Measurements from ENCODE around the gene MGARP. TPM values are rescaled to one million over a fixed set of nuclear protein-coding genes. Genes with fewer than 3 reads are reported as not detected.

Gene MGARP
- total RNA-seq, 1 donor from 2014 or later = 0.45 TPM

GRCh38 chr4:139246166-139246565, 33.9 kb downstream of the MGARP start:
- H3K4me3 ChIP-seq (ENCODE audit: insufficient read depth, low read depth, low read length) = no peak overlapping the region
- H3K9me3 ChIP-seq (ENCODE audit: insufficient read depth, low read depth, low read length) = no peaks in the 10 kb centered on the region
- TF ChIP-seq CTCF (IDR thresholded peaks at IDR 0.05; ENCODE audit: insufficient read depth, low read depth, low read length) = no peak
- TF ChIP-seq EZH2 (IDR thresholded peaks at IDR 0.05; ENCODE audit: insufficient read depth, low read length) = no peak
- H3K9me3 Mint-ChIP-seq (ENCODE audit: unreplicated experiment) = no peaks in the 10 kb centered on the region
- no peaks in the 10 kb centered on the region for H3K27me3 Mint-ChIP-seq (ENCODE audit: low read depth, unreplicated experiment)
- H3K36me3 ChIP-seq (ENCODE audit: insufficient read depth, low read length) = no peaks in the 10 kb centered on the region
- H2AFZ ChIP-seq (ENCODE audit: low read depth, low read length) = no peak overlapping the region
- no peak overlapping the region for H3K27ac ChIP-seq (ENCODE audit: low read depth, low read length)
- no peak overlapping the region for H3K9ac ChIP-seq (ENCODE audit: low read length)
- no peak for DNase-seq (ENCODE audit: low read depth)
- no peak overlapping the region for H3K4me3 Mint-ChIP-seq (ENCODE audit: unreplicated experiment)
- peaks cover 2% of the 10 kb centered on the region for H3K36me3 Mint-ChIP-seq (ENCODE audit: low read depth, unreplicated experiment)
- no peaks in the 10 kb centered on the region for H3K27me3 ChIP-seq (ENCODE audit: insufficient read depth, low read length)
- peak overlapping the region; percentile 41 for H3K27ac Mint-ChIP-seq (ENCODE audit: unreplicated experiment)
- H4K20me1 ChIP-seq (ENCODE audit: insufficient read depth, low read length) = no peaks in the 10 kb centered on the region
- no peaks in the 10 kb centered on the region for H3K79me2 ChIP-seq (ENCODE audit: insufficient read depth, low read length)
- peaks cover 29% of the 10 kb centered on the region for H3K4me1 Mint-ChIP-seq (ENCODE audit: low read depth, unreplicated experiment)
- FAIRE-seq = no peak
- H3K4me1 ChIP-seq (ENCODE audit: insufficient read depth, low read length) = peaks cover 30% of the 10 kb centered on the region
- H3K4me2 ChIP-seq (ENCODE audit: low read length) = no peak overlapping the region

GRCh38 chr4:139245590-139245989, 34.4 kb downstream of the MGARP start:
- Histone ChIP-seq H2AFZ (ENCODE audit: low read depth, low read length) (no peak overlapping the region), H4K20me1 (ENCODE audit: insufficient read depth, low read length) (no peaks in the 10 kb centered on the region), H3K9ac (ENCODE audit: low read length) (no peak overlapping the region), H3K4me1 (ENCODE audit: insufficient read depth, low read length) (peaks cover 30% of the 10 kb centered on the region), H3K4me3 (ENCODE audit: insufficient read depth, low read depth, low read length) (no peak overlapping the region), H3K27me3 (ENCODE audit: insufficient read depth, low read length) (no peaks in the 10 kb centered on the region), H3K79me2 (ENCODE audit: insufficient read depth, low read length) (no peaks in the 10 kb centered on the region), H3K36me3 (ENCODE audit: insufficient read depth, low read length) (no peaks in the 10 kb centered on the region), H3K27ac (ENCODE audit: low read depth, low read length) (peak overlapping the region; percentile 23), H3K9me3 (ENCODE audit: insufficient read depth, low read depth, low read length) (no peaks in the 10 kb centered on the region), H3K4me2 (ENCODE audit: low read length) (peak overlapping the region; percentile 40)
- Mint-ChIP-seq H3K36me3 (ENCODE audit: low read depth, unreplicated experiment) (peaks cover 2% of the 10 kb centered on the region), H3K4me1 (ENCODE audit: low read depth, unreplicated experiment) (peaks cover 30% of the 10 kb centered on the region), H3K4me3 (ENCODE audit: unreplicated experiment) (no peak overlapping the region), H3K9me3 (ENCODE audit: unreplicated experiment) (no peaks in the 10 kb centered on the region), H3K27me3 (ENCODE audit: low read depth, unreplicated experiment) (no peaks in the 10 kb centered on the region), H3K27ac (ENCODE audit: unreplicated experiment) (no peak overlapping the region)
- TF ChIP-seq CTCF (IDR thresholded peaks at IDR 0.05; ENCODE audit: insufficient read depth, low read depth, low read length) = no peak
- no peak for TF ChIP-seq EZH2 (IDR thresholded peaks at IDR 0.05; ENCODE audit: insufficient read depth, low read length)
- DNase-seq (ENCODE audit: low read depth) (peak; percentile 53), FAIRE-seq (no peak)

GRCh38 chr4:139243448-139244365, 36.3 kb downstream of the MGARP start:
- peaks cover 30% of the 10 kb centered on the region for H3K4me1 ChIP-seq (ENCODE audit: insufficient read depth, low read length)
- FAIRE-seq = peak; percentile 95
- H3K9me3 Mint-ChIP-seq (ENCODE audit: unreplicated experiment) = no peaks in the 10 kb centered on the region
- peak overlapping the region; percentile 75 for H3K27ac Mint-ChIP-seq (ENCODE audit: unreplicated experiment)
- no peaks in the 10 kb centered on the region for H3K79me2 ChIP-seq (ENCODE audit: insufficient read depth, low read length)
- no peaks in the 10 kb centered on the region for H3K27me3 Mint-ChIP-seq (ENCODE audit: low read depth, unreplicated experiment)
- peak; percentile 99 for DNase-seq (ENCODE audit: low read depth)
- peaks cover 30% of the 10 kb centered on the region for H3K4me1 Mint-ChIP-seq (ENCODE audit: low read depth, unreplicated experiment)
- H3K27me3 ChIP-seq (ENCODE audit: insufficient read depth, low read length) = no peaks in the 10 kb centered on the region
- H3K36me3 ChIP-seq (ENCODE audit: insufficient read depth, low read length) = no peaks in the 10 kb centered on the region
- no peak overlapping the region for H2AFZ ChIP-seq (ENCODE audit: low read depth, low read length)
- peak overlapping the region; percentile 69 for H3K27ac ChIP-seq (ENCODE audit: low read depth, low read length)
- H3K4me2 ChIP-seq (ENCODE audit: low read length) = peak overlapping the region; percentile 68
- peaks cover 3% of the 10 kb centered on the region for H3K9me3 ChIP-seq (ENCODE audit: insufficient read depth, low read depth, low read length)
- peaks cover under 1% of the 10 kb centered on the region for H3K36me3 Mint-ChIP-seq (ENCODE audit: low read depth, unreplicated experiment)
- H3K9ac ChIP-seq (ENCODE audit: low read length) = no peak overlapping the region
- no peak overlapping the region for H3K4me3 ChIP-seq (ENCODE audit: insufficient read depth, low read depth, low read length)
- no peak for TF ChIP-seq EZH2 (IDR thresholded peaks at IDR 0.05; ENCODE audit: insufficient read depth, low read length)
- no peak for TF ChIP-seq CTCF (IDR thresholded peaks at IDR 0.05; ENCODE audit: insufficient read depth, low read depth, low read length)
- H3K4me3 Mint-ChIP-seq (ENCODE audit: unreplicated experiment) = no peak overlapping the region
- H4K20me1 ChIP-seq (ENCODE audit: insufficient read depth, low read length) = no peaks in the 10 kb centered on the region
